ENCODE data around the gene LGMN.
A peak's percentile ranks its signal among the peaks of the same experiment; 100 is the strongest.
"Not testable (repeated sequence)": the region's sequence is repeated elsewhere in the genome, so short reads cannot be mapped to it uniquely, and the experiment has no call there.

Gene LGMN

DNA sequence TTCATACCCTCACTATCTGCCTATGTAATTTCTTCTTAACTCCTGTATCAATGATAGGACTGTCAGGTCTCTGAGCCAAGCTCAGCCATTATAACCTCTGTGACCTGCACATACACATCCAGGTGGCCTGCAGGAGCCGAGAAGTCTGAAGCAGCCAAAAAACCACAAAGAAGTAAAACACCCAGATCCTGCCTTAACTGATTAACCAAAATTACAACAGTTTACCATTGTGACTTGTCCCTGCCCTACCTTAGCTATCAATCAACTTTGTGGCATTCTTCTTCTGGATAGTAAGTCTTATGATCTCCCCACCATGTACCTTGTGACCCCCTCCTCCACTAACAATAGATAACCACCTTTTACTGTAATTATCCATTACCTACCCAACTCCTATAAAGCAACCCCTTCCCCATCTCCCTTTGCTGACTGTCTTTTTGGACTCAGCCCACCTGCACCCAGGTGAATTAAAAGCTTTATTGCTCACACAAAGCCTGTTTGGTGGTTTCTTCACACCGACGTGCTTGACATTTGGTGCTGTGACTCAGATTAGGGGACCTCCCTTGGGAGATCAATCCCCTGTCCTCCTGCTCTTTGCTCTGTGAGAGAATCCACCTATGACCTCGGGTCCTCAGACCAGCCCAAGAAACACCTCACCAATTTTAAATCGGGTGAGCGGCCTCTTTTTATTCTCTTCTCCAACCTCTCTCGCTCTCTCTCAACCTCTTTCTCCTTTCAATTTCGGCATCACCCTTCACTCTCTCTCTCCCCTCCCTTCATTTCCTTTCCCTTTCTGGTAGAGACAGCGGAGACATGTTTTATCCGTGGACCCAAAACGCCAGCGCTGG, 11.5 kb upstream of the LGMN start:
- no peak for DNase-seq

DNA sequence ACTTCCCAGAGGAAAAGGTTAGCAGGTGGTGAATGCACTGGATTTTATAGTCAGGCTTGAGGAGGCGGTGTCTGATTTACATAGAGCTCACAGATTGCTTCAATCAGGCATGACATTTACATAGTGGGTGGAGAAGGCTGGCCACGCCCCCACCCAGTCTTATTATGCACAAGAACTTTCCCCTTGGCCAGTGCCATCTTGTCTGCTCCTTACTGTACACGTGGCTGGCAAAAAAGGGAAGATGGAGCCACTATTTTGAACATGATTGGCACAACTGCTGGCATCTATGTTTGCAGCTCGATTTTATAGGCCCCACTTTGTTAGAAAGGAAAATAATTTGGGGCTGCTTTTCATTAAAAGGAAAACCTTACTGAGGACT, 10.9 kb upstream of the LGMN start:
- DNase-seq, result no peak

DNA sequence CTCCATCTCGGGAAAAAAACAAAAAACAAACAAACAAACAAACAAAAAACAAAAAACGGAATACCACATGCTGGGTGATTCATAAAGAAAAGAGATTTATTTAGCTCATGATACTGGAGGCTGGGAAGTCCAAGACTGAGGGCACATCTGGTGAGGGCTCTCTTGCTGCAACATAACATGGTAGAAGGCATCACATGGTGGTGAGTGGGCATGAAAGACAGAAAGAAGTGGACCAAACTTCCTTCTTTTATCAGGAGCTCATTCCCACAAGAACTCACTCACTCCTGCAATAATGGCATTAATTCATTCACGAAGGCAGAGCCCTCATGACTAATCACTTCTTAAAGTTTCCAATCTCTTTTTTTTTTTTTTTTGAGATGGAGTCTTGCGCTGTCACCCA, 8.0 kb upstream of the LGMN start:
- no peak for DNase-seq

DNA sequence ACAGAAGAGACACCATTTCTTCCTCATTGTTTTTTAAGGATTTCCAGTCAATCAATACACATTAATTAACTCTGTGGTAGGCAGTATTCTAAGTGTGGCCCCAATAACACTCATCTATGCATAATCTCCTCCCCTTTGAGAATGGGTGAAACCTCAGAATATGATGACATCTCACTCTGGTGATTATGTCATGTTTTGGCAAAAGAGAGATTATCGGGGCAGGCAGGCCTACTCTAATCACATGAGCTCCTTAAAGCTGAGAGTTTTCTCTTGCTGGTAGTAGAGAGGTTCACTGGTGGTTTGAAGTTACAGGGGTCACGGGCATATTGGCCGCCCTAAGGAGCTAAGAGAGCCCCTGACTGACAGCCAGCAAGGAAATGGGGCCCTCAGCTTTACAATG, 7.1 kb upstream of the LGMN start:
- no peak for DNase-seq

DNA sequence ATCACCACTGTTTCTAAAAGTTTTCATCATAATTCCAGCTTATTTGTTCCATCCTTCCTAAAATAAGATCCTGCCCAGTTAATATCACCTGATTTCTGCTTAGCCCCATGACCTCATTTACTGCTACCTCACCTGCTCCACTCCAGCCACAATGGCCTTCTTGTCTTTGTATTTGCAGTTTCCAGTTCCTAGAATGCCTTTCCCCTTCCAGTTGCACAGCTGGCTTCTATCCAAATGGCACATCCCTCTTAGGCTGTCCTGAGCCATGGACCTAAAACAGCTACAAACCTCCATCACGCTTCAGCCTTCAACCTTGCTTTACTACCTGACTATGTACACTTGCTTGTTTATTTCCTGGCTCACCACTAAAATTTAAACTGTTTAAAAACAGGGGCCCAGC, 6.5 kb upstream of the LGMN start:
- DNase-seq, result peak; percentile 84

DNA sequence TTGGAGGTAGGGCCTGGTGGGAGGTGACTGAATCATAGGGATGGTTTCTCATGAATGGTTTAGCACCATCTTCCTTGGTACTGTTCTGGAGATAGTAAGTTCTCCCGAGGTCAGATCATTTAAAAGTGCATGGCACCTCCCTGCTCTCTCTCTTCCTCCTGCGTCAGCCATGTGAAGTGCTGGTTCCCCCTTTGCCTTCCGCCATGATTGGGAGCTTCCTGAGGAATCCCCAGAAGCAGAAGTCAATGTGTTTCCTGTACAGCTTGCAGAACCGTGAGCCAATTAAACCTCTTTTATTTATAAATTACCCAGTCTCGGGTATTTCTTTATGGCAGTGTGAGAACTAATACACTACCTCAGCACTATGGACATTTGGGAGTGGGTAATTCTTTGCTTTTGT, 4.8 kb upstream of the LGMN start:
- DNase-seq, result no peak

DNA sequence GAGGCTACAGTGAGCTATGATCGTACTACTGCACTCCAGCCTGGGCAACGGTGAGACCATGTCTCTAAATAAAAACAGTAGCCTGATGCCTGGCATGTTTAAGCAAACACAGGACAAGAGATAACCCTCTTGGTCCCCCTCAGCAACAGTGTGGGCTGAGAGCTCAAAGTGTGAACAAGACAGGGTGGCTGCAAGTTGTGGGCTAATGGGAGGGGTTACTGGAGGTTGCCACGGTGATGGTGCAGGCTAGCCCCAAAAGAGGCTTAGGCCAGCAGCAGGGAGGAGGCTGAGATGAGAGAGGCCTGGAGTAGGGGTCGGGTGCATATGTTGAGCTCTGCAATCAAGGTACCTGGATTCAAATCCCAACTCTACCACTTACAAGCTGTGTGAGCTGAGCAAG, 3.4 kb upstream of the LGMN start:
- no peak for DNase-seq

DNA sequence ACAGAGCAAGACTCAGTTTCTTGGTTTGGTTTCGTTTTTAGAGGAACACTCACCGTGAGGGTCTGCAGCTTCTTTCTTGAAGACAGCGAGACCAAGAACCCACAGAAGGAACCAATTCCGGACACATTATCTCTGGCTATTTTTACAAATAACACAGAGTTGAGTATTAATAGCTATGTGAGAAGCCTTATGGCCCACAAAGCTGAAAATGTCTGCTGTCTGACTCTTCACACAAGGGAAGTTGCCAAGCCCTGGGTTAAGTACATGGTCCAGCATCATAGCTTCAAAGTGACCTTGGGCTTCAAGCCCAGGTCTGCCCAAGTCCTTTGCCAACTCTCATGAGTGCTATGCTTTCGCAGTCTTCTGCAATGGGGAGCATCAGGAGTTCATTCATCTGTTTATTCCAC, 2.6 kb upstream of the LGMN start:
- DNase-seq, result no peak

DNA sequence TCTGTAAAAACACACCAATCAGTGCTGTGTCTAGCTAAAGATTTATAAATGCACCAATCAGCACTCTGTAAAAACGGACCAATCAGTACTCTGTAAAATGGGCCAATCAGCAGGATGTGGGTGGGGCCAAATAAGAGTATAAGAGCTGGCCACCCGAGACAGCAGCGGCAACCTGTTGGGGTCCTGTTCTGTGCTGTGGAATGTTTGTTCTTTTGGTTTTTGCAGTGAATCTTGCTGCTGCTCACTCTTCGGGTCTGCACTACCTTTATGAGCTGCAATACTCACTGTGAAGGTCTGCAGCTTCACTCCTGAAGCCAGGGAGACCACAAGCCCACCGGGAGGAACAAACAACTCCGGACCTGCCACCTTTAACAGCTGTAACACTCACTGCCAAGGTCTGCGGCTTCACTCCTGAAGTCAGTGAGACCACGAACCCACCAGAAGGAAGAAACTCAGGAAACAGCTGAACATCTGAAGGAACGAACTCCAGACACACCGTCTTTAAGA, 1.8 kb upstream of the LGMN start:
- DNase-seq, result not testable (repeated sequence)

DNA sequence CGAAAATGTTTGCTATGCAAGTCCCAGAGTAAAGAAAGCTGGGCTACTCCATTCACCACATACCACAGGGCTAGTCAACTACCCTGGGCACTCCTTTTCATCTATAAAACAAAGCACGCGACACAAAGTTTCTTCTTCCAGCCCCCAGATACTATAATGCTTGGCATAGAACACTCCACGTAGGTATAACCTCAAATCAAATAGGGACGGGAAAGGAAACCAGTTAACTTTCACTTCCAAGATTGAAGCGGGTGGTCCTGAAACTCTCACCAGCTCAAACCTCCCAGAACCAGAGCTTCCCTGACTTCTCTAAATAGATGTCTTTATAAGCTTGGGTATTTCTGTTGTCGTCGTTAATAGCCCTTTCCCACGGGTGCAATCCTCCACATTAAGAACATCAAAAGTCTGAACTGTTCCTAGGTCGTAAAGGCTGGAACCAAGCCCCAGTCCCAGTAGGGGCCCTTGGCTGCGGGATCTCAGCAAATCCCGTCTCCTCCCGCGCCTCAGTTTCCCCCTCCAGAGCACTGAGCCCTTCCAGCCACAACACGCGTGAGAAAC, 647 bp downstream of the LGMN start:
- no peak for DNase-seq

DNA sequence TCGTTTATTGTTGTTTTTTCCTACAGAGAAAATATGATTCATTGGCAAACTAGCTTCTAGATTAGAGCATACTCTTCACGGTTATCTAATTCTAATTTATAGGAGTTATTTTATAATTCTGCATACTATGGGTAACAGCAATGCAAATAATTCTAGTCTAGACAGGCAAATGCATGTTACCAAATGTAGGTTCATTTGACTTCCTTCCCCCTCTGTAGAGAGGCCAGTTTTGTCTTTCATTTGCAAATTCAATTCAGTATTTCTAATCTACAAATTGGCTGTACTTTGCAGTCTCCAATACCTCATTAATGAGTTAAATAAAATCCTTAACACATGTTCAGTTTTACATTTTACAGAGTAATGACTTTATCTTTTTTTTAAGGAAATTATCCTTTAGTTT, 4.2 kb downstream of the LGMN start:
- DNase-seq, result no peak

DNA sequence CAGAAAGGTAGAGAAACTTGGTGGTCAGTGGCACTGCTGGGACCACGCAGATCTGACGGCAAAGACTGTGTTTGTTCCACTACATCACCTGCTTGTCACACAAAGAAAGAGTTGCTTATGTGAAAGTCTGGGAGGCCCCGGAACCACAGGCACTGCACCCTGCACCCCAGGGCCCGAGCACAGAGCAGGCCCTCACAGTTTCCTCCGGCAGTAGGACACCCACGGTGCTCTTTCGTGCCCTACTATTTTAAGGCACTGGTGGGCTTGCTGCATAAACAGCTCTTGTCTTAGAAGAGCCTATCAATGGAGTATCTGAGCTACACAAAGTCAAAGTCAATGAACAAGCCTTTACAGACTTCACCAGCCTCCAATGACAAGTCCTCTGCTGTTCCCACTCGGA, 8.0 kb downstream of the LGMN start:
- no peak for DNase-seq

DNA sequence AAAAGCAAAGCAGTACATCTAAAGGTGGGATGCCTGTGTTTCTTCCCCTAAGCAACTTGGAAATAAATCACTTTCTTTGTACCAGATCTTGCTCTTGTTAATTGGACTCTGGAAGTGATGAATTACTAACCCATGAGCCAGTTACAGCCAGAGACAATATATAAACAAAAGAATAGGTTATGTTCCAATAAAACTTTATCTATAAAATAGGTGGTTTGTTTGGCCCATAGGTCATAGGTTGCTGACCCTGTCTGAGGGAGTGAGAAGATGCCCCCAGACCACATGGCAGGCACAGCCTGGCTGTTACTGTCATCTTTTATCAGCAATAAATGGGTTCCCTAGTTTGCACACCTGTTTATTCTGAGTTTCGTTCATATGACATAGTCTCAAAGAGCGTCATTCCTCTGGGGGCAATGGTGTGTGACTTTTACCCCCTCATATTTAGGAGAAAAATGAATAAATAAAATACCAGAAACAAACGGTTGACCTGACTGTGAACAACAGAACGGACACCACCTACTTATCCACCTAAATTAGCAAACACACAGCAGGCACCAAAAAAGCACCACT, 10.7 kb downstream of the LGMN start:
- DNase-seq, result no peak

DNA sequence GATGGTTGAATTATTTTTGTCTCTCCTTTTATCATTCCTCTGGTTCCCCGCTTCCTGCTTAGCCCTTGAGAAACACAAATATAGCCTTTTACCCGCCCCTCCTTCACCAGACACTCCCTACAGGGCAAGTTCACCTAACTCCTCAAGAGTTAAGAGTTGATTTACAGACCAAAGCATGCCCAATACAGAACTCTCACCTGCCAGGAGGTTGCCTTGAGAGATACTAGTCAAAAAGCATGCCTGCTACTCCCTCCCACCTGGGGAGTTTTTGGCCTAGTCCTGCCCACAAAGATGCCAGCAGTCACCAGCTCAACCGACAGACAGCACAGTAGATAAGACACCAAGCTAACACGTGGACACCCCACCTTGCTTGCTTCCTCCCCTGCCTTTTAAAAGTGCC, 11.2 kb downstream of the LGMN start:
- DNase-seq, result no peak

DNA sequence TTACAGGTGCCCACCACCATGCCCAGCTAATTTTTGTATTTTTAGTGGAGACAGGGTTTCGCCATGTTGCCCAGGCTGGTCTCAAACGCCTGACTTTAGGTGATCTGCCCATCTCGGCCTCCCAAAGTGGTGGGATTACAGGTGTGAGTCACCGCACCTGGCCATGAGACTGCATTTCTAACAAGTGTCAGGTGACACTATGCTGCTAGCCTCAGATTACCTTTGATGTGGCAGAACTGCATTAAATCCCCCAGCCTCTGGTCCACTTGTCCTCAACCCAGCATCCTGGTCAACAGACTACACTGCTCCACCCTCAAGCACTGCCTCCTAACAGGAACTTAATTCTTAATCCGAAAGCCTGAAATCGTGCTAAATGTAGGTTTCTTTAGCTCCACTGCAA, 13.1 kb downstream of the LGMN start:
- no peak for DNase-seq

DNA sequence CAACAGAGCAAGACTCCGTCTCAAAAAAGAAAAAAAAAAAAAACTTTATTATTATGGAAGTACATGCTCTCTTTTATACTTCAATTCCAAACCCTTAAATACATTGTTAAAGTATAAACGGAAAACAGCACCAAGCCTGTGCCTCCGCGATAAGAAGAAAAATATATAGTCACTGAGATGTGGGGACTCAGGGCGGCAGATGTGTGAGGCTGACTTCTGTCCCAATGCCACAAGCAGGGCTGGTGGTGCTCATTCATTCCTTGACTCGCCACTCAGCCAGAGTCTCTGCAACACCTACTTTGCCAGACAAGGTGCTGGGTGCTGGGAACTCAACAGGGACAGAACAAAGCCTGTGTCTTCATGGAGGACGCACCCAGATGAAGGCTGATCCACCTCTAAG, 13.8 kb downstream of the LGMN start:
- no peak for DNase-seq

DNA sequence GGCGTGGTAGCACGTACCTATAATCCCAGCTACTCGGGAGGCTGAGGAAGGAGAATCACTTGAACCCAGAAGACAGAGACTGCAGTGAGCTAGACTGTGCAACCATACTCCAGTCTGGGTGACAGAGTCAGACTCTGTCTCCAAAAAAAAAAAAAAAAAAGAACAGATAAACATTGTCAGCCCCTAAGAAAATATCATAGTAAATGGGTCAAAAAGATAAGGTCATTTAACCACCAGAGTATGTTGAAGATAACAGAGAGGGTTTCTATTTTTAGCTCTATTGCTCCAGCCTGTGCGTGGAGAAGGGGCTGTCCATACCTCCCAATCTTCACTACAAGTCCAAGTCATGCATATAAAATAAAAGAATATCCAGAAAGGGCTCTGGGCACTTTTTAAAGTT, 15.4 kb downstream of the LGMN start:
- no peak for DNase-seq

DNA sequence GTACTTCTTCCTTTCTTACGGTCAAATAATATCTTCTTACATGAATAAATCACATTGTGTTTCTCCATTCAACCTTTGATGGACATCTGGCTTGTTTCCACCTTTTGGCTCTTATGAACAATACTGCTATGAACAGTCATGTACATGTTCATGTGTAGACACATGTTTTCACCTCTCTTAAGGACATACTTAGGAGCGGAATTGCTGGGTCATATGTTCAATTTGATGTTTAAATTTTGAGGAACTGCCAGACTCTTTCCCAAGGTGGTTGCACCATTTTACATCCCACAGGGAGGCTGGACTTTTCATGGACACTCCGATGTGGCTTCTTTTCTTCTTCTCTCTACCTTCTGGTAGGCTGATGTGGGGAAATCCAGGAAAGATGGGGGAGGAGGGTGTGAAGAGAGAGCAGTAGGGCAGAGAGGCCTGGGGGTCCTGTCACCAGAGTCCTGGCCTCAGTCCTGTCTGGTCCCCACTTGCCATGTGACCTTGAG, 16.8 kb downstream of the LGMN start:
- no peak for DNase-seq

DNA sequence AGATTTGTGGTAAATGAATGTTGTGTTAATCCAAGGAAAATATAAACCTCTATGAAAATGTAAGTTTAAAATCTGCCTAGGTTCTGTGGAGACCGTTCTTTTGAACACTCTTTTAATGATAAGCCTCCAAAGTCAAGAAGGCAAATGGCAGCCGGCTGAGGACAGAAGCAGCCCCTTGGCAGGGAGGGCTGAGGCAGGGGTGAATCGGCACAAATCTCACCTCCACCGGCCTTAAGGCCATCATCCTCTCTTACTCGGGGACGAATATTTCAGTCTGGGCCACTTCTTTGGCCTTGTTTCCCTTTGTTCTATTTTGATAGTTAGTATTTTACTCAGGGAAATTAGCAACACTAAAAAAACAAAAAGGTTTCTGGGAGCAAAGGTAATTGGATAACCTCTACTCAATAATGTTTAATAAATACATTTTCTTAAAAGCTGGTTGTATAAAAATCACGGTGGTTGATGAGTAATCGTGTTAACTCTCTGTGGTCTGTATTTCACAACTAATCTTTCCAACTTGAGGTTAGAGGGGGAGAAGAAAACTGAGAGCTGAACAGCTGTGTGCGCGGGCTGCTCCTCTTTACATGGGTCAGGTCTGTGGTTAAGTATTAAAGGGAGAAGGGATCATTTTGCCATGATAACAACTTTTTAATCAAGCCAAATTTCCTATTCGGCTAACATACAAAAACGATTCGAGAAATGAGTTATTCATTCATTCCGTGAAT, 18.6 kb downstream of the LGMN start:
- no peak for DNase-seq

DNA sequence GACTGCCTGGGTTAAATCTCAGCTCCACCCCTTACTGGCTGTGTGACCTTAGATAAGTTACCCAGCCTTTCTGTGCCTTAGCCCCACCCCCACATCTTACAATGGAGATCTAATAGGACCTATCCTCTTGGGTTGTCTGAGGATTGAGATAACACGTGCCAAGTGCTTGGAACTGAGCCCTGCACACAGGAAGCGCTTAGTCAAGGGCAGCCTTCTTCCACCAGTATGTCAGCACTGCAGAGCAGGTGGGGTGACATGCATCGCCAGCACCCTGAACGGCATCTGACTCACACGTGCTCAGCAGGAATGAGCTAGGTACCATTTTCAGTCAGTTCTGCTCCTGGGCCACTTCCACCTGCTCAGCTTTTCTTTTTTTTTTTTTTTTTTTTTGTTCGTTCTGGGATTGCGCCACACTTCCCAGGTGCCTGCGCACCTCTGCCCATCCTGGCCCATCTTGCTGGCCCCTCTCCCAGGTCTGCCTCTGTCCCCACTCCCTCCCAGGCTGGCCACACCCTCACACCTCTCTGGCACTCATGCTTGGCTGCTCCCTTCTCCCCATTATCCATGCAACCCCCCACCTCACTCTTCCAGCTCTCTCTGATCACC, 19.6 kb downstream of the LGMN start:
- DNase-seq, result peak; percentile 79

DNA sequence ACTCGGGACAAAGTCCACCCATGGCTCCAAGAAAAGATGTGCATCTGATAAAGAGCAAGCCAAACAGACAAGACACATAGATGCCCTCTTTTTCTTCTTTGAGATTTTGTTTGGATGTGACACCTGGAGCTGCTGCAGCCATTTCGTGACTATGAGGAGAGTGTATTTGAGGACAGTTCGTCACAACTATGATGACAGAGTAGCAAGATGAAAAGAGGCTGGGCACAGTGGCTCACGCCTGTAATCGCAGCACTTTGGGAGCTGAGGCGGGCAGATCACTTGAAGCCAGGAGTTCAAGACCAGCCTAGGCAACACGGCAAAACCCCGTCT, 21.5 kb downstream of the LGMN start:
- DNase-seq, result no peak

DNA sequence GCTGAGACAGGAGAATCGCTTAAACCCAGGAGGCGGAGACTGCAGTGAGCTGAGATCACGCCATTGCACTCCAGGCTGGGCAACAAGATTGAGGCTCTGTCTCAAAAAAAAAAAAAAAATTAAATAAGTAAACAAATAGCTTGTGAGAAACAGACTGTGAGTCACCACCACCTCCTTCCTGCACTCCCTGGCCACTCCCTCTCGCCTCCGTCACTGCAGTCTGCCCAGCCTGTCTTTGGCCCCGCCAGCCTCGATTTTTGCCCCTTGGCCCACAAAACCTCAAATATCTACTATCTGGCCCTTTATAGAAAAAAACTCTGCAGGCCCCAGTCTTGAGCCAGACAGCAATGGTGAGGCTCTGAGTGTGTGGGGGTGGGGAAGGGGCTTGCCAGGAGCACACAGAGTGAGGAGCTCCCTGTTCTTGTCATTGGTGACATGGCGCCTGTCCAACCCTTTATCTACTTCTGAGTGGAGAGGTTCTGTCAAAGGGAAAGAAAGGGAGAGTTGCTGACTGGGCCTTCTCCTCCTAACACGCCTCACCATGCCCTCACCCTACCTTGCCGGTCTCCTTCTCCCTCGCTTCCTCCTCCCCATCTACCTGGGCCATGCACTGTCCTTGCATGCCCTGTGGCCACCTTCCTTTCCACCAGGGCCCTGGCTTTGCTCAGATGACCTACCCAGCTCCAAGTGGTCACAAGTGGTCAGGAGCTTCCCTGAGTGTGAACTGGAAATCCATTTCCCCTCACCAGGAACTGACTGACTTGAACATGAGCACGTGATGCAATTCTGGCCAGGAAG, 22.1 kb downstream of the LGMN start:
- DNase-seq, result peak; percentile 48
